SK-N-SH (cell line): ENCODE data around the gene TBX1. TPM values are rescaled to one million over a fixed set of nuclear protein-coding genes. Genes with fewer than 3 reads are reported as not detected.
A peak's percentile ranks its signal among the peaks of the same experiment; 100 is the strongest.

Experiments used
- CTCF ChIA-PET: fragments of 300-600, 350-600 bp; formaldehyde crosslinking; extraction: SDS; loops from one replicate; lab custom pipeline; 2021; lab: Yijun Ruan, JAX
- POLR2A ChIA-PET: fragments of 350-600 bp; sonication (Branson Sonifier 250); formaldehyde crosslinking; extraction: SDS; loops from one replicate; lab custom pipeline; 2020; ENCODE audit warnings: antibody characterized with exemption, inconsistent platforms; lab: Yijun Ruan, JAX
- DNase-seq: peaks from one replicate; pipeline ENCODE4 v3.0.0; 2012
- H2AFZ ChIP-seq: fragments of 200-600 bp; sonication (generic); 2 replicates; pipeline ENCODE4 v1.8.1; 2016; ENCODE audit warnings: antibody characterized with exemption, mild to moderate bottlenecking, low read depth
- H3F3A ChIP-seq: fragments of 200-600 bp; sonication (generic); replicated peaks from 2 replicates; pipeline ENCODE3; 2016; ENCODE audit warnings: antibody characterized with exemption, mild to moderate bottlenecking; ENCODE audit not compliant: insufficient read depth
- H3K27ac ChIP-seq, 2 experiments: fragments of 200-500 bp in 1 of 2; fragments of 200-600 bp in 1 of 2; sonication (Bioruptor generic) in 1 of 2; sonication (generic), shearing (Covaris generic) in 1 of 2; 2 replicates each; pipeline versions ENCODE4 v1.5.1 to v1.6.1; 2014 to 2016; ENCODE audit warnings: low read depth in 2 of 2, inconsistent platforms in 1 of 2, low read length in 1 of 2, mild to moderate bottlenecking in 1 of 2, mixed read lengths in 1 of 2
- H3K27me3 ChIP-seq: fragments of 200-600 bp; sonication (generic), shearing (Covaris generic); 2 replicates; pipeline ENCODE4 v1.6.1; 2016; ENCODE audit warnings: mixed run types; ENCODE audit not compliant: insufficient read depth
- H3K36me3 ChIP-seq, 2 experiments: fragments of 200-500 bp in 1 of 2; fragments of 200-600 bp in 1 of 2; sonication (Bioruptor generic) in 1 of 2; sonication (generic) in 1 of 2; replicated peaks in 1 of 2; 2 replicates each; pipeline versions ENCODE3 to v1.5.1; 2014 to 2016; ENCODE audit warnings: low read length in 1 of 2, mild to moderate bottlenecking in 1 of 2; ENCODE audit not compliant: insufficient read depth in 2 of 2, control insufficient read depth in 1 of 2
- H3K4me1 ChIP-seq, 2 experiments: fragments of 200-500 bp in 1 of 2; fragments of 200-600 bp in 1 of 2; sonication (Bioruptor generic) in 1 of 2; sonication (generic), shearing (Covaris generic) in 1 of 2; 2 replicates each; pipeline versions ENCODE4 v1.5.1 to v1.6.1; 2014 to 2016; ENCODE audit warnings: low read depth in 1 of 2, low read length in 1 of 2, mixed run types in 1 of 2; ENCODE audit not compliant: insufficient read depth in 2 of 2, control insufficient read depth in 1 of 2
- H3K4me2 ChIP-seq: fragments of 200-600 bp; sonication (generic), shearing (Covaris generic); 2 replicates; pipeline ENCODE4 v1.6.1; 2017; ENCODE audit warnings: mixed run types
- H3K4me3 ChIP-seq, 2 experiments: fragments of 200-500 bp in 1 of 2; fragments of 200-600 bp in 1 of 2; sonication (Bioruptor generic) in 1 of 2; sonication (generic), shearing (Covaris generic) in 1 of 2; 2 replicates each; pipeline versions ENCODE4 v1.5.1 to v1.8.1; 2014 to 2016; ENCODE audit warnings: low read depth in 2 of 2, inconsistent platforms in 1 of 2, low read length in 1 of 2, mild to moderate bottlenecking in 1 of 2, mixed read lengths in 1 of 2, moderate library complexity in 1 of 2
- H3K79me2 ChIP-seq: fragments of 200-600 bp; sonication (generic); 2 replicates; pipeline ENCODE4 v1.8.1; 2017; ENCODE audit warnings: mild to moderate bottlenecking; ENCODE audit not compliant: insufficient read depth
- H3K9ac ChIP-seq: fragments of 200-600 bp; sonication (generic); 2 replicates; pipeline ENCODE4 v1.6.1; 2017; ENCODE audit warnings: mixed run types
- H3K9me2 ChIP-seq: fragments of 200-600 bp; sonication (generic); 2 replicates; pipeline ENCODE4 v1.6.1; 2017; ENCODE audit warnings: mixed run types
- H3K9me3 ChIP-seq: fragments of 200-600 bp; sonication (generic); 2 replicates; pipeline ENCODE4 v1.6.1; 2017; ENCODE audit warnings: mixed run types, mild to moderate bottlenecking, moderate library complexity
- H4K20me1 ChIP-seq: fragments of 200-600 bp; sonication (generic); 2 replicates; pipeline ENCODE4 v1.6.1; 2017; ENCODE audit warnings: mild to moderate bottlenecking, mixed run types; ENCODE audit not compliant: insufficient read depth
- CHD2 ChIP-seq: fragments of 150-350 bp; IDR thresholded peaks from 2 replicates; pipeline ENCODE4 v1.6.1; 2018; ENCODE audit warnings: low read length; ENCODE audit not compliant: partially characterized antibody
- ELF1 ChIP-seq: IDR thresholded peaks from 2 replicates; pipeline ENCODE4 v1.4.0; 2012
- EZH2phosphoT487 ChIP-seq: fragments of 200-600 bp; sonication (generic); IDR thresholded peaks from 2 replicates; pipeline ENCODE4 v1.6.1; 2017; ENCODE audit warnings: low read depth, mixed run types, mild to moderate bottlenecking, antibody characterized with exemption, moderate library complexity, borderline replicate concordance
- FOSL2 ChIP-seq: IDR thresholded peaks from 2 replicates; pipeline ENCODE4 v1.4.0; 2012; ENCODE audit warnings: low read depth, mild to moderate bottlenecking, moderate library complexity, borderline replicate concordance
- FOXJ3 ChIP-seq: sonication (generic); formaldehyde crosslinking; IDR thresholded peaks from 2 replicates; pipeline ENCODE4 v1.5.1; 2020; ENCODE audit warnings: mild to moderate bottlenecking, missing genetic modification reagents
- FOXM1 ChIP-seq: IDR thresholded peaks from 2 replicates; pipeline ENCODE4 v1.4.0; 2012; ENCODE audit warnings: low read depth, mild to moderate bottlenecking
- GATA2 ChIP-seq: sonication (generic); formaldehyde crosslinking; IDR thresholded peaks from 2 replicates; pipeline ENCODE4 v1.5.0; 2020; ENCODE audit warnings: mild to moderate bottlenecking, missing genetic modification reagents
- IRF3 ChIP-seq: fragments of 150-350 bp; IDR thresholded peaks from 2 replicates; pipeline ENCODE4 v1.6.1; 2016; ENCODE audit warnings: mild to moderate bottlenecking, low read depth, low read length
- MAX ChIP-seq: IDR thresholded peaks from 2 replicates; pipeline ENCODE4 v1.4.0; 2012; ENCODE audit warnings: low read depth
- MEF2A ChIP-seq: IDR thresholded peaks from 2 replicates; pipeline ENCODE4 v1.4.0; 2012; ENCODE audit warnings: low read depth, borderline replicate concordance
- MXI1 ChIP-seq: IDR thresholded peaks from 2 replicates; pipeline ENCODE4 v1.6.1; 2012; ENCODE audit warnings: mild to moderate bottlenecking, low read depth, low read length, improper control_type of control experiment
- NRF1 ChIP-seq: IDR thresholded peaks from 2 replicates; pipeline ENCODE4 v1.6.1; 2012; ENCODE audit warnings: low read depth, mild to moderate bottlenecking, low read length
- RCOR1 ChIP-seq: fragments of 150-350 bp; IDR thresholded peaks from 2 replicates; pipeline ENCODE4 v1.6.1; 2017; ENCODE audit warnings: antibody characterized with exemption, low read length
- REST ChIP-seq: IDR thresholded peaks from 2 replicates; pipeline ENCODE4 v1.6.1; 2012; ENCODE audit warnings: mild to moderate bottlenecking, low read depth, low read length, moderate library complexity
- RFX5 ChIP-seq: IDR thresholded peaks from 2 replicates; pipeline ENCODE4 v1.6.1; 2012; ENCODE audit warnings: mild to moderate bottlenecking, improper control_type of control experiment, low read length
- RXRA ChIP-seq: IDR thresholded peaks from 2 replicates; pipeline ENCODE4 v1.4.0; 2012; ENCODE audit warnings: low read depth, mild to moderate bottlenecking, borderline replicate concordance
- SMC3 ChIP-seq: IDR thresholded peaks from 2 replicates; pipeline ENCODE4 v1.6.1; 2012; ENCODE audit warnings: low read depth, low read length, improper control_type of control experiment
- TCF12 ChIP-seq: IDR thresholded peaks from 2 replicates; pipeline ENCODE4 v1.4.0; 2012
- TEAD4 ChIP-seq: IDR thresholded peaks from 2 replicates; pipeline ENCODE4 v1.4.0; 2012; ENCODE audit warnings: mild to moderate bottlenecking, borderline replicate concordance; ENCODE audit not compliant: insufficient read depth
- YY1 ChIP-seq: IDR thresholded peaks from 2 replicates; pipeline ENCODE4 v1.4.0; 2012; ENCODE audit warnings: low read depth, mild to moderate bottlenecking
- WGBS: methylation state at CpG from one replicate; pipeline ENCODE4 v1.1.6; 2017; ENCODE audit warnings: low lambda C conversion rate; 5-methylcytosine and 5-hydroxymethylcytosine counted together
- polyA plus RNA-seq, 3 experiments: library from polyadenylated mRNA; depleted of rRNA; stranded (reverse); fragments of >200 nt; gene quantifications; 2 replicates each; pipeline ENCODE4 v1.2.3, GENCODE V29; 2012

The TBX1 gene
- polyA plus RNA-seq, 1 of the 3 experiments (the other 2 are of a cell fraction) = not detected

- no peak overlapping the region for H3K27ac ChIP-seq
- no peaks in the 10 kb centered on the region for H3K9me2 ChIP-seq
- no peak for DNase-seq
- H4K20me1 ChIP-seq = no peaks in the 10 kb centered on the region
- no peaks in the 10 kb centered on the region for H3K9me3 ChIP-seq
- peaks cover 0 to 6% of the 10 kb centered on the region in 2 experiments; a peak in 2 of 4 replicates for H3K4me1 ChIP-seq
- peaks cover 53% of the 10 kb centered on the region for H3K27me3 ChIP-seq
- TF ChIP-seq IRF3 (no peak), MEF2A (no peak), TEAD4 (no peak), YY1 (no peak), GATA2 (CRISPR knock-in tag) (no peak), SMC3 (no peak), FOSL2 (no peak), TCF12 (no peak), RCOR1 (no peak), EZH2phosphoT487 (no peak), RXRA (no peak), ELF1 (no peak), RFX5 (no peak), CHD2 (no peak), FOXM1 (no peak), MXI1 (no peak), REST (no peak), MAX (no peak), NRF1 (no peak), FOXJ3 (CRISPR knock-in tag) (no peak)
- H3F3A ChIP-seq = no peaks in the 10 kb centered on the region
- peak overlapping the region; percentile 41; the same call in 1 of the 2 replicates for H3K4me2 ChIP-seq
- CTCF ChIA-PET = interaction anchor here (0.8 to 2.5 kb wide), 9 partner anchors 9 to 155 kb away, joined by 3 to 15 read pairs (median 5); no protein-coding TSS in a partner anchor
- no peak overlapping the region; a peak in 1 of 4 replicates for H3K4me3 ChIP-seq
- POLR2A ChIA-PET = no interaction called here
- no peak overlapping the region for H2AFZ ChIP-seq
- 15% methylated on average over 36 of the region's 59 CpGs for WGBS
- H3K36me3 ChIP-seq = no peaks in the 10 kb centered on the region
- no peaks in the 10 kb centered on the region for H3K79me2 ChIP-seq
- H3K9ac ChIP-seq = no peak overlapping the region
These were observed 5.3 kb upstream of the TBX1 start for GRCh38 chr22:19755145-19755710.
